ENCODE measurements around the gene SYNJ1.

Gene SYNJ1

DNA sequence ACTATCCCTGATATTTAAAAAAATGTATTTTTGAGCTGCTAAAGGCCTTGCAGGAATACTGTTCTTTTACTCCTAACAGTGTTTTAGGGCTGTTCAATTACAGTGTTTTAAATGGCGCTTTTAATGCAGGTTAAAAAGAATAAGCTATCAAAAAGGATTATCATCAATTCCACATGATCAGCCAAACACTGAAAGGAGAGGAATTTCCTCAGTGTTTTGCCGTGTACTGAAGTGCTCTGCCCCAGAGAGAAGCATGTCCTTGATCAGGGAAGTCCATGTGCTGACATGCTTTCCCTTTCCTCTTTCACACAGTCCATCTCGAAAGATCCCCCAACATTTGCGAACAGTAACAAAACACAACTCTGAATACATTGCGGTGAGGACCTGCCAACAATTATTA lies 119.0 kb downstream of the SYNJ1 start:
- no peak for TF ChIP-seq CTCF (IDR thresholded peaks at IDR 0.05; ENCODE audit: low read depth, low read length, missing control alignments)
- in situ Hi-C loops (cut with HindIII; ENCODE audit: low pct_ligation_motif_present, low sequenced_read_pairs), result no loop called here
- no peaks in the 10 kb centered on the region for H3K27me3 ChIP-seq (replicated peaks)
- no peak overlapping the region for H3K4me3 ChIP-seq (ENCODE audit: low read depth, low read length)
- DNase-seq, result no peak
- H3K27ac ChIP-seq, result no peak overlapping the region
- H3K36me3 ChIP-seq (replicated peaks), result peaks cover 23% of the 10 kb centered on the region

DNA sequence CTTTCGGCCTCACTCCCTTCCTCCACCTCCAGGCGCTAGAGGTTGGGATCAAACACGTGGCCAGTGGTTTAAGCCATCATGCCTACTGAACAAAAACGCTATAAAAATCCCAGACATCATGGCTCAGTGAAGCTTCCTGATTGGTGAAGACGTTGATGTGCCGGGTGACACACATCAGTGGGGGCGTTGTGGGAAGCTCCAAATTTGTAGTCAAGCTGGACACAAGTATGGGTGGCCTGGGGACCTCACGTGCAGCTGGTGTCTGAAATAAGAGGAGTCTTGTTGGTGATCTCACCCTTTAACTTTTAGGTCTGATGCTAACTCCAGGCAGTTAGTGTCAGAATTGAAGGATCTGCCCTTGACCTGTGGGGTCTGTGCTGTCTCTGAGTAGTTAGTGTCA lies 122.3 kb downstream of the SYNJ1 start:
- Histone ChIP-seq H3K4me3 (ENCODE audit: low read depth, low read length) (no peak overlapping the region), H3K36me3 (replicated peaks) (peaks cover 38% of the 10 kb centered on the region), H3K27ac (no peak overlapping the region), H3K27me3 (replicated peaks) (no peaks in the 10 kb centered on the region)
- in situ Hi-C loops (cut with HindIII; ENCODE audit: low pct_ligation_motif_present, low sequenced_read_pairs), result no loop called here
- no peak for DNase-seq
- no peak for TF ChIP-seq CTCF (IDR thresholded peaks at IDR 0.05; ENCODE audit: low read depth, low read length, missing control alignments)

GRCh38 chr21:32604464-32604863 lies 123.3 kb downstream of the SYNJ1 start:
- Histone ChIP-seq H3K36me3 (replicated peaks) (peaks cover 38% of the 10 kb centered on the region), H3K27ac (no peak overlapping the region), H3K27me3 (replicated peaks) (no peaks in the 10 kb centered on the region), H3K4me3 (ENCODE audit: low read depth, low read length) (no peak overlapping the region)
- in situ Hi-C loops (cut with HindIII; ENCODE audit: low pct_ligation_motif_present, low sequenced_read_pairs), result no loop called here
- DNase-seq, result no peak
- TF ChIP-seq CTCF (IDR thresholded peaks at IDR 0.05; ENCODE audit: low read depth, low read length, missing control alignments), result no peak

DNA sequence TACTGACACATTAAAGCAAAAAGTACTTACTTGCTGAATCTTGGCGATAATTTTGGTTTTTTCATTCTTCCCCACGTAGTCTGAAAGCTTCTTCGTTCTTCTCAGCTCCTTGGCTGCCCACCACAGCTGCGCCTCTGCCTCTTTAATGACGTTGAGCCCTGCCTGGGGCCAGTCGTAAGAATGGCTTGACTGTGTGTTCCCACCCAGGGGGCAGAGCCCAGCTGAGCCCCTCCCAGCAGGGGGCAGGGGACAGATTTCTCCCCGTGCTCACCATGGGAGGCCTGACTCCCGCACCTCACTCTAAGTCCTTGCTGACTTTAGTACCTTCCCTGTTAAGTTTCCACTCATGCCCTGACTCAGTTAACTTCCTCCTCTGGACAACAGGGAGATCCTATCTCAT lies 124.7 kb downstream of the SYNJ1 start:
- no peak for TF ChIP-seq CTCF (IDR thresholded peaks at IDR 0.05; ENCODE audit: low read depth, low read length, missing control alignments)
- Histone ChIP-seq H3K36me3 (replicated peaks) (peaks cover 33% of the 10 kb centered on the region), H3K27ac (no peak overlapping the region), H3K27me3 (replicated peaks) (no peaks in the 10 kb centered on the region), H3K4me3 (ENCODE audit: low read depth, low read length) (no peak overlapping the region)
- in situ Hi-C loops (cut with HindIII; ENCODE audit: low pct_ligation_motif_present, low sequenced_read_pairs), result no loop called here
- DNase-seq, result no peak

DNA sequence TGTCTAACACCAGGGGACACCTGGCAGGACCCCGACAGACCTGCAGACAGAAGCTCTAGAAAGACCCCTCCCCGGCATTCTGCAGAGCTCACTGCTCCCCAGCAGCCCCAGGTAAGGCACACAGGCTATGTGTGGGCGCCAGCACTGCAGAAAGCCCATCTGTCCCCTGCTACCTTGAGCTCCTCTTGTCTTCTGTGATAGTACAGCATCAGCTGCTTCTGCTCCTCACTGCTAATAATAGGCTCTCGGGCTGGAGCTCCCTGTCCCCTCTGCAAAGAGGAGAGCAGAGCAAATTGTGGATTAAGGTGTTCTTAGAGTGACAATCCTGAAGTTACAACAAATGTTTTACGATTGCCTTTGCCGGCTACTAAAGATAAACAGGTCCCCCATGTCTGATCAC lies 125.7 kb downstream of the SYNJ1 start:
- Histone ChIP-seq H3K27ac (no peak overlapping the region), H3K4me3 (ENCODE audit: low read depth, low read length) (no peak overlapping the region), H3K36me3 (replicated peaks) (peaks cover 33% of the 10 kb centered on the region), H3K27me3 (replicated peaks) (no peaks in the 10 kb centered on the region)
- in situ Hi-C loops (cut with HindIII; ENCODE audit: low pct_ligation_motif_present, low sequenced_read_pairs), result no loop called here
- TF ChIP-seq CTCF (IDR thresholded peaks at IDR 0.05; ENCODE audit: low read depth, low read length, missing control alignments), result no peak
- no peak for DNase-seq

DNA sequence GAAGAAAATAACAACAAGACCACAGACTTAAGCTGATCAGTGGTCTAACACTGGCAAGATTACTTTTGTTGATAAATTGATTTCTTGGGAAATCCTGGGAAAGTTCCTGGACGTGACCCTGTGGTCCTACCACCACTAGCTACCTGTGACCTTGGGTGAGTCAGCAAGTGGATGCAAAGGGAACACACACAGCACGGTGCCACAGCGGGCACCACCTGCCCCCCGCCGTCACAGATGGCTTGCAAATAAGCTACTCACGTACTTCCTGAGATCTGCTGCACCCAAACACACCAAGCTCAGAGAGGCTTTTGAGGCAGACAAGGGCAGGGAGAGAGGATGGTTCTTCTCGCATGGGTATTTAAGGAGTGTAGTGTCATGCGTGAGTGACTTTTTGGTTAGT lies 128.3 kb downstream of the SYNJ1 start:
- peaks cover 20% of the 10 kb centered on the region for H3K36me3 ChIP-seq (replicated peaks)
- no peak for DNase-seq
- TF ChIP-seq CTCF (IDR thresholded peaks at IDR 0.05; ENCODE audit: low read depth, low read length, missing control alignments), result no peak
- in situ Hi-C loops (cut with HindIII; ENCODE audit: low pct_ligation_motif_present, low sequenced_read_pairs), result no loop called here
- H3K4me3 ChIP-seq (ENCODE audit: low read depth, low read length), result no peak overlapping the region
- H3K27me3 ChIP-seq (replicated peaks), result no peaks in the 10 kb centered on the region
- H3K27ac ChIP-seq, result no peak overlapping the region

Measured in brain microvascular endothelial cell (primary cell).